ENCODE measurements around the gene TENM4. TPM values are rescaled to one million over a fixed set of nuclear protein-coding genes. Genes with fewer than 3 reads are reported as not detected.

The TENM4 gene
- total RNA-seq, 1 donor from 2014 or later, result 50.7 TPM

GRCh38 chr11:79390923-79391322 is 49.9 kb downstream of the TENM4 start:
- H3K36me3 Mint-ChIP-seq (ENCODE audit: unreplicated experiment), result no peaks in the 10 kb centered on the region
- H3K27me3 Mint-ChIP-seq (ENCODE audit: unreplicated experiment), result no peaks in the 10 kb centered on the region
- no peak for TF ChIP-seq CTCF (IDR thresholded peaks at IDR 0.05; ENCODE audit: partially characterized antibody, unreplicated experiment)
- no peak for DNase-seq
- H3K4me3 Mint-ChIP-seq (ENCODE audit: unreplicated experiment), result no peak overlapping the region
- peaks cover 3% of the 10 kb centered on the region for H3K9me3 Mint-ChIP-seq (ENCODE audit: unreplicated experiment)
- H3K4me1 Mint-ChIP-seq (ENCODE audit: low read depth, unreplicated experiment), result peaks cover 38% of the 10 kb centered on the region
- no peak overlapping the region for H3K27ac Mint-ChIP-seq (ENCODE audit: unreplicated experiment)

GRCh38 chr11:79390477-79390876 is 50.4 kb downstream of the TENM4 start:
- H3K9me3 Mint-ChIP-seq (ENCODE audit: unreplicated experiment), result peaks cover 3% of the 10 kb centered on the region
- no peak for DNase-seq
- no peaks in the 10 kb centered on the region for H3K27me3 Mint-ChIP-seq (ENCODE audit: unreplicated experiment)
- no peak overlapping the region for H3K27ac Mint-ChIP-seq (ENCODE audit: unreplicated experiment)
- peaks cover 40% of the 10 kb centered on the region for H3K4me1 Mint-ChIP-seq (ENCODE audit: low read depth, unreplicated experiment)
- no peak for TF ChIP-seq CTCF (IDR thresholded peaks at IDR 0.05; ENCODE audit: partially characterized antibody, unreplicated experiment)
- H3K4me3 Mint-ChIP-seq (ENCODE audit: unreplicated experiment), result no peak overlapping the region
- H3K36me3 Mint-ChIP-seq (ENCODE audit: unreplicated experiment), result no peaks in the 10 kb centered on the region

- Mint-ChIP-seq H3K9me3 (ENCODE audit: unreplicated experiment) (peaks cover 3% of the 10 kb centered on the region), H3K36me3 (ENCODE audit: unreplicated experiment) (no peaks in the 10 kb centered on the region), H3K4me1 (ENCODE audit: low read depth, unreplicated experiment) (peaks cover 30% of the 10 kb centered on the region), H3K27ac (ENCODE audit: unreplicated experiment) (no peak overlapping the region), H3K27me3 (ENCODE audit: unreplicated experiment) (no peaks in the 10 kb centered on the region), H3K4me3 (ENCODE audit: unreplicated experiment) (no peak overlapping the region)
- TF ChIP-seq CTCF (IDR thresholded peaks at IDR 0.05; ENCODE audit: partially characterized antibody, unreplicated experiment), result no peak
- DNase-seq, result no peak
Measured at GRCh38 chr11:79388201-79388600, 52.6 kb downstream of the TENM4 start.

GRCh38 chr11:79383874-79384273 is 57.0 kb downstream of the TENM4 start:
- H3K4me1 Mint-ChIP-seq (ENCODE audit: low read depth, unreplicated experiment), result peaks cover 16% of the 10 kb centered on the region
- peaks cover 3% of the 10 kb centered on the region for H3K9me3 Mint-ChIP-seq (ENCODE audit: unreplicated experiment)
- H3K27me3 Mint-ChIP-seq (ENCODE audit: unreplicated experiment), result peaks cover 3% of the 10 kb centered on the region
- no peak for DNase-seq
- no peak for TF ChIP-seq CTCF (IDR thresholded peaks at IDR 0.05; ENCODE audit: partially characterized antibody, unreplicated experiment)
- no peak overlapping the region for H3K27ac Mint-ChIP-seq (ENCODE audit: unreplicated experiment)
- H3K36me3 Mint-ChIP-seq (ENCODE audit: unreplicated experiment), result no peaks in the 10 kb centered on the region
- no peak overlapping the region for H3K4me3 Mint-ChIP-seq (ENCODE audit: unreplicated experiment)

GRCh38 chr11:79382301-79383050 is 58.4 kb downstream of the TENM4 start:
- no peak overlapping the region for H3K27ac Mint-ChIP-seq (ENCODE audit: unreplicated experiment)

More at GRCh38 chr11:79382301-79383050, 58.4 kb downstream of the TENM4 start:
- TF ChIP-seq CTCF (IDR thresholded peaks at IDR 0.05; ENCODE audit: partially characterized antibody, unreplicated experiment), result no peak
- DNase-seq, result no peak
- Mint-ChIP-seq H3K27me3 (ENCODE audit: unreplicated experiment) (peaks cover 3% of the 10 kb centered on the region), H3K36me3 (ENCODE audit: unreplicated experiment) (no peaks in the 10 kb centered on the region), H3K9me3 (ENCODE audit: unreplicated experiment) (peaks cover 2% of the 10 kb centered on the region), H3K4me3 (ENCODE audit: unreplicated experiment) (no peak overlapping the region), H3K4me1 (ENCODE audit: low read depth, unreplicated experiment) (peaks cover 13% of the 10 kb centered on the region)
